CD4-positive, alpha-beta T cell treated with Interleukin-15 for 4 hours (primary cell): ENCODE results near the gene DOK7.

Experiments used
- DNase-seq: peaks from one replicate; pipeline ENCODE4 v3.0.0-alpha.2; 2020; ENCODE audit warnings: low spot score

DOK7 gene

DNA sequence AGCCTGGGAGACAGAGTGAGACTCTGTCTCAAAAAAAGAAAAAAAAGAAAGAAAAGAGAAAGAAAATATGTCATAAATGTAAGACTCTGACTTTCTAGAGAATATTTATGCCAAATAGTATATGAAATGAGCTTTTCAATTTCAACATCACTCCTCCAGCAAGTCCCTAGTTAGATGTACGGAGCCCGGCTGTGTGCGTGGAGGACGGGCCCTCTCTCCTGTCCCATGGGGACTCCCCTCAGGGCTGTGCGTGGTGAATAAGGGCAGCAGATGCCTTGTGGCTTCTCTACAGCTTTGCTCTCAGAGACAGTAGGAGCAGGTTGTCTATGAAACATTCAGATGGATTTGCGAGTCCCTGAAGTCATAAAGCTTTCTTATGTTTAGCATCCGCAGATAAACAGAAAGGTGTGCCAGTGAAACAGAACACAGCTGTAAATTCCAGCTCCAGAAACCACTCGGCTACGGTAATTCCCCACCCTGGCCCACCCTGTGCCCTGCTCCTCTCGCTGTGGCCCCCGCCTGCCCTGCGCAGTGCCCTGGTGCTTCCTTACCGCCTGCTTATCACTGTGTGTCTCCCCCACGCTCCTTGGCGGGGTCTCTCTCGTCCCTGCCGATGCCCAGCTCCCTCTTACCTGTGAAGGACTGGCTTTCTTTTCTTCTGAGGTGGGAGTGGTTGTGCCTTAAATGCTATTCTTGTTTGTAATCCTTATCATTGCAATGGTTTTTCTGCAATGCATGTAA is 35.2 kb upstream of the DOK7 start:
- DNase-seq, result no peak

- no peak for DNase-seq
These were observed 33.5 kb upstream of the DOK7 start for GRCh38 chr4:3429651-3430050.

DNA sequence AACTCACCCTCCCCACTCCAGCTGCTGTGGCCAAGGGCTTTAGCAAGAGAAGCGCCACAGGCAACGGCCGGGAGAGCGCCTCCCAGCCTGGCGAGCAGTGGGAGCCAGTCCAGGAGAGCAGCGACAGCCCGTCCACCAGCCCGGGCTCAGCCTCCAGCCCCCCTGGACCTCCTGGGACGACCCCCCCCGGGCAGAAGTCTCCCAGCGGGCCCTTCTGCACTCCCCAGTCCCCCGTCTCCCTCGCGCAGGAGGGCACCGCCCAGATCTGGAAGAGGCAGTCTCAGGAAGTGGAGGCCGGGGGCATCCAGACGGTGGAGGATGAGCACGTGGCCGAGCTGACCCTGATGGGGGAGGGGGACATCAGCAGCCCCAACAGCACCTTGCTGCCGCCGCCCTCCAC is 32.6 kb upstream of the DOK7 start:
- DNase-seq, result no peak

- no peak for DNase-seq
These were observed 31.6 kb upstream of the DOK7 start for GRCh38 chr4:3431446-3431993.

DNA sequence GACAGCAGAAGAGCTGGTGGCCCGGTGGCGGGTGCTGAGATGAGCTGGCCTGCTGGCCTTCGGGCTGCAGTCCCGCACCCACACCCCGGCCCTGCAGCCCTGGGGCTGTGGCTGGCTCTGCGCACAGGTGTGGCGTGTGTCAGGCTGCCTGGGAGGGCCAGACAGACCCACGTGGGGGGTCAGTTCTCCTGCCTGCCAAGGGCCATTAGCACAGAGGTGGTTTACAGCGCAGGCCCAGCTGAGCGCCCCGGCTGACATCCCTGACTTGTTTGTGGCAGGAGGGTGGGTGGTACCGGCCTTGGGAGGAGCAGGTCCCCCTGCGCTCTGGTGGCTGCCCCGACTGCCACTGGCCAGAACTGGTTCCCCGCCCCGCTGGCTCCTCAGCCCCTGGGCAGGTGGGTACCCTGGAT is 30.7 kb upstream of the DOK7 start:
- DNase-seq, result no peak

DNA sequence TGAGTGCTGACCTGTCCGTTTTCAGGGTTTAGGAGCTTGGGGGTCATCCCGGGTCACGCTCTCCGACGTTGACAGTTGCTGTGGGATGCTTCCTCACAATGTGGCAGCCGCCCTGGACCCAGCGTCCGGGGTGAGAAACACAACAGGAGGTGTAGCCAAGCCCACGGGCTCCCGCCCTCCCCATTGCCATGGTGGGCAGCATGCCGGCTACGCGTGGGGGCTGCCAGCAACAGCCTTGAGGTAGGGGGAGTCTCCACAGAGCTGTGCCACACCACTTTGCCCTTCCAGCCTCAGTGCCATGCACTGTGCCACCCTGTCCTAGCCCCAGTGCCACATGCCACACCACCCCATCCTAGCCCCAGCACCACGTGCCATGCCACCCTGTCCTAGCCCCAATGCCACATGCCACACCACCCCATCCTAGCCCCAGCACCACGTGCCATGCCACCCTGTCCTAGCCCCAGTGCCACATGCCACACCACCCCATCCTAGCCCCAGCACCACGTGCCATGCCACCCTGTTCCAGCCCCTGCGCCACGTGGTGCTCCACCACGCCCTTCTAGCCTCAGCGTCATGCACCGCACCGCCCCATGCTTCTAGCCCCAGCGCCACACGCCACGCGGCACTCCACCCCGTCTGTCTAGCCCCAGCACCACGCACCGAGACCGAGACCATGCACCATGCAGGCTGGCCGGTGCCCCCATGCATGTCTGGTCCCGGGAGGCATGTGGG is 29.8 kb upstream of the DOK7 start:
- DNase-seq, result no peak

DNA sequence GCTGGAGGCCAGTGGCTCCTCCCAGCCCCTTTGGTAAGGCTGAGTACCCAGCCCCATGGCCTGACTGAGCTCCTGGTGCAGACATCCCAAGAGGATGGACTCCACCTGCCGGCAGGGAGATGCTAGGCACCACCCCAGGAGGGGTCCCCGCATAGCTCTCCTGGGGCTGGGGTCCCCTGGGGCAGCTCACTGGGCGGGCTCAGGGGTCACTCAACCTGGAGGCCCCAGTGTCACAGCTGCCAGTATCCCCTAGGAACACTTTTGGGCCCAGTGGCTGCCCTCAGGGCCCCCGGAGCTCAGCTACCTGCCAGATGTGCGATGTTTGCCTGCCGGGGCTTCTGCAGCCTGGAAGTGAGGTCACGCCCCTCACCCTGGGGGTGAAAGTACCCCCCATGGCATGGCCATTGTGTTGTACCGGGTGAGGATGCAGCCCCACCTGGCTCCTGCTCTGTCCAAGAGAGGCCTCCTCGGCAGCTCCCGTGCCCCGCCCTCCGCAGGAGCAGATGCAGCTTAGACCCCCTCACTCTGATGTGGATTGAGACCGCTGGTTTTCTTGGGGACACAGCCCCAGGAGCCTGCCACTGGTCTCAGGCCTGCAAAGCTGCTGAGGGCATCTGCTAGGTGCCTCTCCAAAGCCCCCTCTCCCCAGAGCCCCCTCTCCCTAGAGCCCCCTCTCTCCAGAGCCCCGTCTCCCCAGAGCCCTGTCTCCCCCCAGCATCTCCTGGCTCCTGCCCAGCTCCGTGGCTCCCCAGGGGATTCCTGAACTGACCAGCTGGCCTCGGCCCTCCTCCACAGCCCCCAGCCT is 28.0 kb upstream of the DOK7 start:
- DNase-seq, result no peak

DNA sequence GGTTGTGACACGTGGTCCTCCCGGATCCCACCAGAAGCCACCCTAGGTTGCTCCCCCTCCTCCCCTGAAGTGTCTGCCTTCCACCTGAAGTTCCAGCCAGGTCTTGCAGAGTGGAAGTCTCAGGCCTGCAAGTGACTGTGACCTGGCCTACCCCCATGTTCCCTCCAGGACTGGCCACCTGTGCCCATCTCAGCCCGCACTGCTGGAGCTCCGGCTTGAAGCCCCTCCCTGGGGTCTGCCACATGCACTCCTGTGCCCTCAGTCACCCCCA is 27.5 kb upstream of the DOK7 start:
- DNase-seq, result no peak

DNA sequence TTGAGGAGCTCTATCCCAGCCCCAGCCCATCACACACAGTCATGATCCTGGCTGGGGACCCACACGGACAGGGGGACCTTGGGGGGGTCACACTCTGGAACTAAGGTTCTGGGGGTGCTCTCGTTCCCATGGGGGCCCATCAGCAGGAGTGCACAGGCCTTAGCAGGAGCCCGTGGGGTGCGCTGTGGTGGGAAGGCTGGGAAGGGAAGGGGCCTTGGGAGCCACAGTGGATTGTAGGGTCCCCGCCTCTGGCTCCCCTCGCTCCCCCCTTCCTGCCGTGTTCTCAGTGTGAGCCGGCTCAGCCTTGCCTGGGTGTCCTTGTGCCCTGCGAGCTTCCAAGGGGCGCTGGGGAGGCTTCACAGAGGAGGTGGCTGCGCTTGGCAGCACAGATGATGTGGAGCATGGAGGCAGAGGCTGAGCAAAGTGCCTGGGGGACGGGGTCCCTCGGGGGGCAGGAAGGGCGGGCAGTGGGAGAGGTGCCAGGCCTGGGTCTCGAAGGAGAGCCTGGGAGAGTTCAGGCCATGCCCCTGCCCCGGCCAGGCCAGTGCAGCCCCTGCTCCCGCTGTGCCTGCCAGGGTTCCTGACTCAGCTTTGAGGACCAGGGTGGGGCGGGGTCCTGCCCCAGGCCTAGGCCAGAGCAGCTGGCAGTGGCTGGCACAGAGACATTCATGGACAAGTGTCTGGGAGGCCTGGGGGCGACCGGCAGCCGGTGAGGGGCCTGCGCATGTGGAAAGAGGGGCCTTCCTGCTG is 26.9 kb upstream of the DOK7 start:
- DNase-seq, result no peak

DNA sequence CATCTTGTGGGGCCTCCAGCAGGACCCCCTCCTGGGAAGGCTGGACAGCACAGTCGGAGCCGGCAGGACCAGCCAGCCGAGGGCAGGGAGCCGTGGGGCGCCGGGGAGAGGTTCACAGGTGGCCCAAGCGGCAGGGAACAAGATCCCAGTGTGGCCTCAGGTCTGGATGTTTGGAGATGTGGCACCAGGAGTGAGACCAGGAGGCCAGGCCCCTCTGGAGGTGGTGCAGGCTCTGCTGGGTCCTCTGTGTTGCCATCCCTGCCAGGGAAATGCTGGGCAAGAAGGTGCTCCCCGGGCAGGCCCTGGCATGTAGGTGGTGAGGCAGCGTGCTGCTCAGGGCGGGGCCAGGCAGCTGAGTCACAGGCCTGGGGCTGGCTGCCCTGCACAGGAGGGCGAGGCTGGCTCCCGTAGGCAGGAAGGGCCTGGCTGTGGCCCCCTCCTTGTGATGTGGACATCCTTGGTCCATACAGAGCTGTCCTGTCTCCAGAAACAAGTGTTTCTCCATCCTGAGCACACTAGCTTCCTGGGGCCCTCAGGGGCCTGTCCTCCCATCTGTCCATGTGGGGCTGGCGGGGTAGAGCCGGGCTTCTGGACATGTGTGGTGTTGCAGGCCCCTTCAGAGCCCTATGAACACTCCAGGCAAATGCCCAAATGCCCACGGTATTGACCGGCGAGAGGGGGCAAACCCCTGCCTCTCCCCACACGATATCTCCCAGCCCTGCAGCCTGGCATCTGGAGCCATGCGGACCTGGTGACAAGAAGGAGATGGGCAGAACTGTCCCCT is 26.1 kb upstream of the DOK7 start:
- no peak for DNase-seq

DNA sequence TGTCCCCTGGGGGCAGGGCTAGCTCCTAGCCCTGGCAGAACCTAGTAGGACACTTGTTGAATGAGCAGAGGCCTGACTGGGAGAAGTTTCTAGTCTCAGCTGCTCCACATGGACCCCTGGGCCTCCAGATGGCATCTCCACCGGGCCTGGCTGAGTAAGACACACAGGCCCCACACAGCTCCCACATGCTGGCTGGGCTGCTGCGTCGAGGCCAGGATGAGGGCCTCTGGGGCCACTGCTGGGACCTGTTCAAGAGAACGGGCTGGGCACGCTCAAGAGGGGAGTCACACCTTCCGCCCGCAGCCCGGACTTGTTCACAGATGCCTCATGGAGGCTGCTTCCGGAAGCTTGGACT is 25.5 kb upstream of the DOK7 start:
- no peak for DNase-seq

DNA sequence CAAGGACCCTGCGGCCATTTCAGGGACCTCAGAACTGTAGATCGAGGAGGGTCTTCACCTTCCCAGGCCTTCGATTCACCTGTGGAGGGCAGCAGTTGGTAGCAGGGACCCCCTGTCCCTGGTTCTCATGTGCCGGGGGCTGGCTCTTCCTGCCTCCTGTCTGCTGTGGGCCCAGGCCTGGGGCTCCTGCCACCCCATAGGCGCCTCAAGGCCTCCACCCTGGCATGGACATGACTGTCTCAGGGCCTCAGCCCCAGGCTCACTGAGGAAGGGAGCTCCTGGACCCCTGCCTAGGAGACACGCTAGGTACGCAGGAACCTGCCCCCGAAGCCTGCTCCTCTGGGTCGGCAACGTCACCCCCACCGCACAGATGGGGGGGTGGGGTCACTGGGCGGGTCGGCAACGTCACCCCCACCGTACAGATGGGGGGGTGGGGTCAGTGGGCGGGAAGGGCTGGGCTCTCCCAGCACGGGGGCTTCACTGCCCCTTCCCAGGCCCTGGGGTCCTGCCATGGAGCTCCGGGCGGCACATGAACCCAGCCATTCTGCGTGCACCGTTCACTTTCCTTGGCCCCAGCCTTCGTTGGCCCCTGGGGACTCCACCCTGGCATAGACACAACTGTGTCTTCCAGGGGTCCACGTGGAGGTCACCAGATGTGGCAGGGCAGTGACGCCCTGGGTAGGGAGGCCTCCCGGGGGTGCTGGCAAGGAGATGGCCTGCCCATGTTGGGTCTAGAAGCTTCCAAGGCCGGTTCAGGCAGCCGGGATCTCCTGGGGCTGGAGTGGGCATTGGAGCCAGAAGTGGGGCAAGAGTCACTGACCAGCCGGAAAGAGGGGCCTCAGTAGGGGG is 24.9 kb upstream of the DOK7 start:
- DNase-seq, result no peak

- no peak for DNase-seq
These were observed 24.3 kb upstream of the DOK7 start for GRCh38 chr4:3438847-3439180.

GRCh38 chr4:3439391-3439790 is 23.7 kb upstream of the DOK7 start:
- no peak for DNase-seq

- DNase-seq, result no peak
These were observed 23.1 kb upstream of the DOK7 start for GRCh38 chr4:3440011-3440410.

- no peak for DNase-seq
These were observed 22.1 kb upstream of the DOK7 start for GRCh38 chr4:3440979-3441500.

DNA sequence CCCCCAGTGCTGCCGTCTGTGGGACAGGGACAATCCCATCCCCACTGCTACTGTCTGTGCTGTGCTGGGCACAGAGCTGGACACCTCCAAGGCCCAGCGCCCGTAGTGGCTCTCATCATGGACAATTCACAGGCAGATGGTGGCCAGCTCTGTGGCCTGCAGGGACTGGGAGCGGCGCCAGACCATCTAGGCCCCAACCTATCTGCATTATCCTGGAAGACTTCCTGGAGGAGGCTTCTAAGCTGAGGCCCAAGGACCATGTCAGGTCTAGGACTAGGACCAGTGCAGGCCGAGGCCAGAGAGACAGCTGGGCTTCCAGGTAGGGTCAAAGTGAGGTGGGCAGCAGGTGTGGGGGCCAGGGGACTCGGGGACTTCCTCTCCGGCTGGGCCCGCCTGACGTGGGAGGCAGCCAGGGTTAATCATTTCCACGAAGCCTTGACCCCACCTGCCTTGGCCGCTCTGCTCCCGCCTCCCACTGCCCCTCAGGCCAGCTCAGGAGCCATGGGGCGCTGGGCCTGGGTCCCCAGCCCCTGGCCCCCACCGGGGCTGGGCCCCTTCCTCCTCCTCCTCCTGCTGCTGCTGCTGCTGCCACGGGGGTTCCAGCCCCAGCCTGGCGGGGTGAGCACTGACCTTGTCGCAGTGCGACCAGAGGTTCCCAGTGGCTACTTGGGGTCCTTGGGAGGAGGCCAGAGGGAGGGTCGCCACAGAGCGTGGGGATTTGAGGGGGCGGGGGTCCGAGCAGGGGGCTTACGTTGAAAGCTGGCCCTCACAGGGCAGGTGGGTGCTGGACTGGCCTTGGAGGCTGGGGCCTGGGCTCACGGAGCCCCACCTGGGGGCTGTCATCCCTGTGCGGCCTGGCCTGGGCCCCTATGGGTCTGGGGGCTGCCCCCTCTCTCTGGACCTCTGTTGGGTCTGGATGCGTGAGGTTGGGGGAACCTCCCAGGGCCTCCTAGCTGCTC is 21.3 kb upstream of the DOK7 start, which contains the start of gene HGFAC:
TSS of gene HGFAC (plus strand) at position 468 of the 959 bp plus-strand sequence. CDS start at position 502, 34 bp downstream.
- DNase-seq, result no peak

GRCh38 chr4:3442460-3442958 is 20.6 kb upstream of the DOK7 start:
- no peak for DNase-seq
